PC-9 (cell line): Measurements from ENCODE around the gene PRCP.

Source experiments
- EZH2 ChIP-seq: fragments of 200-600 bp; sonication (generic); IDR thresholded peaks from 2 replicates; pipeline ENCODE4 v1.8.0; 2017; ENCODE audit warnings: antibody characterized with exemption, low read depth
- TF ChIP-seq, protein P1 (sequence below): fragments of 200-600 bp; sonication (generic); conservative IDR thresholded peaks from 2 replicates; pipeline ENCODE4 v1.6.1; 2017; ENCODE audit warnings: mixed run types, antibody characterized with exemption, mild to moderate bottlenecking, moderate library complexity

DNA sequence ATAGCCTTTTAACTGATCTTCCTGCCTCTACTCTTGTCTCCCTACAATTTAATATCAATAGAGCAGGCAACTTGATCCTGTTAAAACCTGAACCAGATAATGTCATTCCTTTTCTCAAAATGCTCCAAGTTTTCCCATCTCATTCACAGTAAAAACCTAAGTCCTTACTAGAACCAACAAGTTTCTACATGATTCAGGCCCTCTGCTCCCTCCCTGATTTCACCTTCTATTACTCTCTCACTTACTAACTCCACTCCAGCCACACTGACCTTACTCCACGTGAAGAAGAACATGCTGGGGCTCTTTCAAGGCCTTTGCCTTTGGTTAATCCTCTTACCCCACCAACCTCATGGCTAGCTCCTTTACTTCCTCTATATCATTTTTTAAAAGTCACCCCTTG lies 71.1 kb downstream of the PRCP start:
- TF ChIP-seq EZH2, result no peak
- TF ChIP-seq, protein P1, sequence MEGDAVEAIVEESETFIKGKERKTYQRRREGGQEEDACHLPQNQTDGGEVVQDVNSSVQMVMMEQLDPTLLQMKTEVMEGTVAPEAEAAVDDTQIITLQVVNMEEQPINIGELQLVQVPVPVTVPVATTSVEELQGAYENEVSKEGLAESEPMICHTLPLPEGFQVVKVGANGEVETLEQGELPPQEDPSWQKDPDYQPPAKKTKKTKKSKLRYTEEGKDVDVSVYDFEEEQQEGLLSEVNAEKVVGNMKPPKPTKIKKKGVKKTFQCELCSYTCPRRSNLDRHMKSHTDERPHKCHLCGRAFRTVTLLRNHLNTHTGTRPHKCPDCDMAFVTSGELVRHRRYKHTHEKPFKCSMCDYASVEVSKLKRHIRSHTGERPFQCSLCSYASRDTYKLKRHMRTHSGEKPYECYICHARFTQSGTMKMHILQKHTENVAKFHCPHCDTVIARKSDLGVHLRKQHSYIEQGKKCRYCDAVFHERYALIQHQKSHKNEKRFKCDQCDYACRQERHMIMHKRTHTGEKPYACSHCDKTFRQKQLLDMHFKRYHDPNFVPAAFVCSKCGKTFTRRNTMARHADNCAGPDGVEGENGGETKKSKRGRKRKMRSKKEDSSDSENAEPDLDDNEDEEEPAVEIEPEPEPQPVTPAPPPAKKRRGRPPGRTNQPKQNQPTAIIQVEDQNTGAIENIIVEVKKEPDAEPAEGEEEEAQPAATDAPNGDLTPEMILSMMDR, result no peak
